RWPE2 (cell line): ENCODE results near the gene SLCO4A1.

Experiments
- ATAC-seq: fragments of 200-7000 bp; cut with Tn5 transposase; 3 replicates; pipeline ENCODE4 v1.9.1; 2021; ENCODE audit warnings: low read depth
- DNase-seq: peaks from one replicate; pipeline ENCODE4 v3.0.0-alpha.2; 2020; ENCODE audit warnings: low spot score
- H3K27ac ChIP-seq: fragments of 450-650 bp; 2 replicates; pipeline ENCODE4 v1.5.1; 2017; ENCODE audit warnings: mild to moderate bottlenecking; ENCODE audit not compliant: poor library complexity, severe bottlenecking
- H3K27me3 ChIP-seq: fragments of 250-450 bp; sonication (Bioruptor Pico); 2 replicates; pipeline ENCODE4 v1.5.1; 2021; ENCODE audit warnings: mild to moderate bottlenecking, moderate library complexity; ENCODE audit not compliant: insufficient read depth, poor library complexity, severe bottlenecking
- H3K36me3 ChIP-seq: fragments of 250-450 bp; sonication (Bioruptor Pico); 2 replicates; pipeline ENCODE4 v1.5.1; 2020; ENCODE audit warnings: low read depth, mild to moderate bottlenecking, moderate library complexity
- H3K4me1 ChIP-seq: fragments of 250-450 bp; sonication (Bioruptor Pico); 2 replicates; pipeline ENCODE4 v1.5.1; 2021; ENCODE audit warnings: mild to moderate bottlenecking, moderate library complexity; ENCODE audit not compliant: insufficient read depth, poor library complexity, severe bottlenecking
- H3K4me3 ChIP-seq: fragments of 250-450 bp; sonication (Bioruptor Pico); 2 replicates; pipeline ENCODE4 v1.5.1; 2021; ENCODE audit warnings: mild to moderate bottlenecking, moderate library complexity; ENCODE audit not compliant: severe bottlenecking
- H3K9me3 ChIP-seq: fragments of 250-450 bp; sonication (Bioruptor Pico); 2 replicates; pipeline ENCODE4 v1.5.1; 2021; ENCODE audit warnings: mild to moderate bottlenecking, moderate library complexity; ENCODE audit not compliant: severe bottlenecking
- TF ChIP-seq, protein P1 (sequence below): fragments of 450-650 bp; IDR thresholded peaks from one replicate; pipeline ENCODE4 v1.5.1; 2017; ENCODE audit warnings: mild to moderate bottlenecking, moderate library complexity; ENCODE audit not compliant: poor library complexity, severe bottlenecking

The SLCO4A1 gene

DNA sequence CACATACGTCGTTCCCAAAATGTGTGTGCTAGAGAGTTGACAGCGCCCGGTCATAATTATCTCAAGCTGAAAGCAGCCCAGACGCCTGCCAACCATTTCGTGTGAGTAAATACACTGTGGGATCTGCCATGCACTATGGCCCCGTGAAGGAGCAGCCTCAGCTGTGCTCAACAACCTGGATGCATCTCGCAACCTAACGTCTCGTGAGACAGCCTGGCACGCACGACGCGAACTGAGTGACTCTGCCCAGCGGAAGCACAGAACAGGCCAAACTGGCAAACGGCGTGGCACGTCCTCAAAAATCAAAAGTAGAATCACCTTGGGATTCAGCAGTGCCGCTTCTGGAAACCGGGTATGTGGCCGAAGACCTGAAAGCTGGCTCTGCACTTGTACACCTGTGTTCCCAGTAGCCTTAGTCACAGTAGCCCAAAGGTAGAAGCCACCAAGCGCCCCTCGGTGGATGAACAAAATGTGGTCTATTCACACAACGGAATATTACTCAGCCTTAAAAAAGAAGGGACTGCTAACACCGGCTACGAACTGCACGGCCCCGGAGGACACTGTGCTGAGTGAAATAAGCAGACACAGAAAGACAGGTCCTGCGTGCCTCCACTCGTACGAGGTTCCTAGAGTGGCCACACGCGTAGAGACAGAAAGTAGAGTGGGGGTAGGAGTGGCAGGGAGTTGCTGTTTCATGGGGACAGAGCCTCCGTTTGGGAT lies 27.2 kb upstream of the SLCO4A1 start:
- TF ChIP-seq, protein P1, sequence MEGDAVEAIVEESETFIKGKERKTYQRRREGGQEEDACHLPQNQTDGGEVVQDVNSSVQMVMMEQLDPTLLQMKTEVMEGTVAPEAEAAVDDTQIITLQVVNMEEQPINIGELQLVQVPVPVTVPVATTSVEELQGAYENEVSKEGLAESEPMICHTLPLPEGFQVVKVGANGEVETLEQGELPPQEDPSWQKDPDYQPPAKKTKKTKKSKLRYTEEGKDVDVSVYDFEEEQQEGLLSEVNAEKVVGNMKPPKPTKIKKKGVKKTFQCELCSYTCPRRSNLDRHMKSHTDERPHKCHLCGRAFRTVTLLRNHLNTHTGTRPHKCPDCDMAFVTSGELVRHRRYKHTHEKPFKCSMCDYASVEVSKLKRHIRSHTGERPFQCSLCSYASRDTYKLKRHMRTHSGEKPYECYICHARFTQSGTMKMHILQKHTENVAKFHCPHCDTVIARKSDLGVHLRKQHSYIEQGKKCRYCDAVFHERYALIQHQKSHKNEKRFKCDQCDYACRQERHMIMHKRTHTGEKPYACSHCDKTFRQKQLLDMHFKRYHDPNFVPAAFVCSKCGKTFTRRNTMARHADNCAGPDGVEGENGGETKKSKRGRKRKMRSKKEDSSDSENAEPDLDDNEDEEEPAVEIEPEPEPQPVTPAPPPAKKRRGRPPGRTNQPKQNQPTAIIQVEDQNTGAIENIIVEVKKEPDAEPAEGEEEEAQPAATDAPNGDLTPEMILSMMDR, result no peak
- no peak overlapping the region for H3K27ac ChIP-seq

DNA sequence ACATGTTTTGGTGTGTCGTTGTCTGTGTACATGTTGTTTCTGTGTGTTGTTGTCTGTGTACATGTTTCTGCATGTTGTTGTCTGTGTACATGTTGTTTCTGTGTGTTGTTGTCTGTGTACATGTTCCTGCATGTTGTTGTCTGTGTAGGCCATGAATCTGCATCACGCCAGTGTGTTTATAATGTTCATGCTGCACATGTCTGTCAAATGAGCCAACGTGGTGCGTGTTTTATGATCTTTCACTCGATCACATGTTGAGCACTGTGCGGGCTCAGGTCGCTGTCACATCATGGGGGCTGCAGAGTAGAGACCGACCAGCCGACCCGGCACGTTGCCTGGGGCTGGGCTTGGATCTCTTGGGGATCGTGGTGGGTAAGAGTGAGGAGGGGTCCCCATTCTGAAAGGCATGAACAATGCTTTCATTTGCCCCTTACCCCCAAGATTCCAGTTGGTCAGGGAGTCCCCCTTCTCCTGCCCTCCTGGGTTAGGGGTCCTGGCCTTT lies 26.5 kb upstream of the SLCO4A1 start:
- H3K36me3 ChIP-seq, result no peaks in the 10 kb centered on the region
- DNase-seq (peak; percentile 79), ATAC-seq (no peak)
- peaks cover 13% of the 10 kb centered on the region for H3K4me1 ChIP-seq
- H3K27ac ChIP-seq, result no peak overlapping the region
- H3K27me3 ChIP-seq, result no peaks in the 10 kb centered on the region
- H3K9me3 ChIP-seq, result no peaks in the 10 kb centered on the region
- H3K4me3 ChIP-seq, result no peak overlapping the region
- TF ChIP-seq, protein P1, result no peak

More for the DNA sequence above, 27.2 kb upstream of the SLCO4A1 start:
- DNase-seq (peak; percentile 80), ATAC-seq (no peak)
- H3K27me3 ChIP-seq, result no peaks in the 10 kb centered on the region
- H3K4me1 ChIP-seq, result peaks cover 13% of the 10 kb centered on the region
- no peaks in the 10 kb centered on the region for H3K9me3 ChIP-seq
- no peak overlapping the region for H3K4me3 ChIP-seq
- no peaks in the 10 kb centered on the region for H3K36me3 ChIP-seq

DNA sequence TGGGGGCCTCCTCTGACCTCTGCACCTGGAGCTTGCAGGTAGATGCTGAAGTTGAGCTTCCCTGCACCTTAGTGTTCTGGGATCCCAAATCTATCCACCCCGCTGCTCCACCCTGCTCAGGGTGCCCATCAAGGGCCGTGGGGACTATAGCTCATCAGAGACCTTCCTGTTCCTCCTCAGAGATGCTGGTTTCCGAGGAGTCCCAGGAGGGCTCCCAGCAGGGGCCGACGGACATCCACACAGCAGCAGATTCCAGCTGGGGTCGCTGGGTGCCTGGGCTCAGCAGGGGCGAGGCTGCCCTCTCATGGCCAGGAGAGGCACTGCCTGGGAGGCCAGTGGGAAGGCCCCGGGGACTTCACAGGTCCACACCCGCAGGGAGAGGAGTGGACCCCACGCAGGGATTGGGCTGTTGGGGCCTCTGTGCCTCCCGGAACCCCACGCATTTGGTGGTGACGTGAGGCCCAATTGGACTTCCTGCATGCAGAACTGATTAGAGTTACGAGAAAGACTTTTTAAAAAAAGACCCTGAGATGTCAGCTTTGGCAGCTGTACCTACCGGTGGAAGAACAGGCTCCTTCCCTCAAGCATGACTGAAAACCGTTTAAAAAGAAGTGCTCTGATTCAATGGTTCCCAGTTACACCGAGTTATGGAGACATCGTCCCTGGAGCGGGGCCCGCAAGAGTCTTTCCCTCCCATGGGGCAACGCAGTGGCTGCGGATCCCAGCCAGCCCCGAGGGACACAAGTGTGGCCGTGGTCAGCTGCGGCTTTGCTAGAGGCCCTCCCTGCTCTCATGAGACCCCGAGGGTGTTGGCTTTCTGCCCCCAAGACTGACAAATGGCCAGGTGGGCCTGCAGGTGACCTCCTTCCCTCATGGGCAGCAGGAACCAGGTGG lies 25.3 kb upstream of the SLCO4A1 start:
- ATAC-seq (peak; percentile 93), DNase-seq (peak; percentile 93)
- peak overlapping the region; percentile 2 for H3K27ac ChIP-seq
- H3K4me3 ChIP-seq, result no peak overlapping the region
- no peaks in the 10 kb centered on the region for H3K27me3 ChIP-seq
- no peaks in the 10 kb centered on the region for H3K36me3 ChIP-seq
- no peaks in the 10 kb centered on the region for H3K9me3 ChIP-seq
- H3K4me1 ChIP-seq, result peaks cover 13% of the 10 kb centered on the region
- TF ChIP-seq, protein P1, result peak; percentile 100

DNA sequence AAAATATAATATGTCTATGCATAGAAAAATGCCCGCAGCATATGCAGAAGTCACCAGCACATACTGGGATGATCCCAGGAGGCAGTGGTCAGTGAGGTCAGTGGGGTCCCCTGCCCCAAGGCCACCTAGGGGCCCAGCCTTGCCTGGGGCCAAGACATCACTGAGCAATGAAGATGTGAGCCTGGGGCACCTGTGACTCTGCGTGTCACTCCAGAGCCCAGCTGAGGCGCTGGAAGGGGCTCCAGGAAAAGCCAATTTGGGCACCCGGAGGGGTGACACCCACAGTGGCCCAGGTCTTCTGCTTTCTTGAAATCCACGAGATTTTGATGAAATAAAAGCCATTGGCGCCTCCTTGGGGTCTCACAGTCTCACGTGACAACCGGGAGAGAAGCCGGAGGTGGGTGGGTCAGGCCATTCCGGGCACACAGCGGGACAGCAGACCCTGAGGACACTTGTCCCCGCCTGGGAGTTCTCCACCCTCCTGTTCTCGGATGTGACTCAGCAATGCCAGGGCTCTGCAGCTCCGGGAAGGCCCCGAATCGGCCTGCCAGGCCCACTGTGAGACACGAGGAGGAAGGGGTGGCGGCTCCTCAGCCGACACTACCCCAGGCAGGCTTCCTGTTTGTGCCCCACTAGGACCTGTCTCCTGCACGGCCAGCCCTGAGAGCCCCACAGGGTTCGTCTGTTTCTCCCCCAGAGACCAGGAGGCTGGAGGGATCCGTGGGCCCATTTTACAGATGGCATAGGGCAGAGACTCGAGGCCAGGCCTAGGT lies 24.4 kb upstream of the SLCO4A1 start:
- H3K36me3 ChIP-seq, result no peaks in the 10 kb centered on the region
- H3K9me3 ChIP-seq, result no peaks in the 10 kb centered on the region
- TF ChIP-seq, protein P1, result no peak
- H3K4me3 ChIP-seq, result no peak overlapping the region
- ATAC-seq, result peak; percentile 40
- DNase-seq, result peak; percentile 89
- peaks cover 16% of the 10 kb centered on the region for H3K4me1 ChIP-seq
- H3K27me3 ChIP-seq, result no peaks in the 10 kb centered on the region
- peak overlapping the region; percentile 2 for H3K27ac ChIP-seq
